ENCODE results near the gene RBP3.

The RBP3 gene

GRCh38 chr10:47339186-47339735 lies 8.9 kb upstream of the RBP3 start:
- no peak for DNase-seq

GRCh38 chr10:47339759-47340607 lies 8.2 kb upstream of the RBP3 start:
- no peak for DNase-seq

GRCh38 chr10:47340608-47341170 lies 7.5 kb upstream of the RBP3 start:
- DNase-seq: no peak

GRCh38 chr10:47344996-47345870 lies 2.9 kb upstream of the RBP3 start:
- DNase-seq: no peak

- peak; percentile 17 for DNase-seq
These were observed 1.4 kb upstream of the RBP3 start for GRCh38 chr10:47346581-47347302.

GRCh38 chr10:47347303-47347675 lies 874 bp upstream of the RBP3 start:
- no peak for DNase-seq

DNA sequence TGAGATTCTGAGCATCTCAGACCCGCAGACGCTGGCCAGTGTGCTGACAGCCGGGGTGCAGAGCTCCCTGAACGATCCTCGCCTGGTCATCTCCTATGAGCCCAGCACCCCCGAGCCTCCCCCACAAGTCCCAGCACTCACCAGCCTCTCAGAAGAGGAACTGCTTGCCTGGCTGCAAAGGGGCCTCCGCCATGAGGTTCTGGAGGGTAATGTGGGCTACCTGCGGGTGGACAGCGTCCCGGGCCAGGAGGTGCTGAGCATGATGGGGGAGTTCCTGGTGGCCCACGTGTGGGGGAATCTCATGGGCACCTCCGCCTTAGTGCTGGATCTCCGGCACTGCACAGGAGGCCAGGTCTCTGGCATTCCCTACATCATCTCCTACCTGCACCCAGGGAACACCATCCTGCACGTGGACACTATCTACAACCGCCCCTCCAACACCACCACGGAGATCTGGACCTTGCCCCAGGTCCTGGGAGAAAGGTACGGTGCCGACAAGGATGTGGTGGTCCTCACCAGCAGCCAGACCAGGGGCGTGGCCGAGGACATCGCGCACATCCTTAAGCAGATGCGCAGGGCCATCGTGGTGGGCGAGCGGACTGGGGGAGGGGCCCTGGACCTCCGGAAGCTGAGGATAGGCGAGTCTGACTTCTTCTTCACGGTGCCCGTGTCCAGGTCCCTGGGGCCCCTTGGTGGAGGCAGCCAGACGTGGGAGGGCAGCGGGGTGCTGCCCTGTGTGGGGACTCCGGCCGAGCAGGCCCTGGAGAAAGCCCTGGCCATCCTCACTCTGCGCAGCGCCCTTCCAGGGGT lies 703 bp downstream of the RBP3 start:
- DNase-seq: no peak

DNA sequence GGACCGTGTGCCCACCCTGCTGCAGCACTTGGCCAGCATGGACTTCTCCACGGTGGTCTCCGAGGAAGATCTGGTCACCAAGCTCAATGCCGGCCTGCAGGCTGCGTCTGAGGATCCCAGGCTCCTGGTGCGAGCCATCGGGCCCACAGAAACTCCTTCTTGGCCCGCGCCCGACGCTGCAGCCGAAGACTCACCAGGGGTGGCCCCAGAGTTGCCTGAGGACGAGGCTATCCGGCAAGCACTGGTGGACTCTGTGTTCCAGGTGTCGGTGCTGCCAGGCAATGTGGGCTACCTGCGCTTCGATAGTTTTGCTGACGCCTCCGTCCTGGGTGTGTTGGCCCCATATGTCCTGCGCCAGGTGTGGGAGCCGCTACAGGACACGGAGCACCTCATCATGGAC lies 1.4 kb downstream of the RBP3 start:
- DNase-seq: no peak

GRCh38 chr10:47349941-47350371 lies 1.8 kb downstream of the RBP3 start:
- DNase-seq: no peak

GRCh38 chr10:47350671-47351640 lies 2.8 kb downstream of the RBP3 start:
- no peak for DNase-seq

DNA sequence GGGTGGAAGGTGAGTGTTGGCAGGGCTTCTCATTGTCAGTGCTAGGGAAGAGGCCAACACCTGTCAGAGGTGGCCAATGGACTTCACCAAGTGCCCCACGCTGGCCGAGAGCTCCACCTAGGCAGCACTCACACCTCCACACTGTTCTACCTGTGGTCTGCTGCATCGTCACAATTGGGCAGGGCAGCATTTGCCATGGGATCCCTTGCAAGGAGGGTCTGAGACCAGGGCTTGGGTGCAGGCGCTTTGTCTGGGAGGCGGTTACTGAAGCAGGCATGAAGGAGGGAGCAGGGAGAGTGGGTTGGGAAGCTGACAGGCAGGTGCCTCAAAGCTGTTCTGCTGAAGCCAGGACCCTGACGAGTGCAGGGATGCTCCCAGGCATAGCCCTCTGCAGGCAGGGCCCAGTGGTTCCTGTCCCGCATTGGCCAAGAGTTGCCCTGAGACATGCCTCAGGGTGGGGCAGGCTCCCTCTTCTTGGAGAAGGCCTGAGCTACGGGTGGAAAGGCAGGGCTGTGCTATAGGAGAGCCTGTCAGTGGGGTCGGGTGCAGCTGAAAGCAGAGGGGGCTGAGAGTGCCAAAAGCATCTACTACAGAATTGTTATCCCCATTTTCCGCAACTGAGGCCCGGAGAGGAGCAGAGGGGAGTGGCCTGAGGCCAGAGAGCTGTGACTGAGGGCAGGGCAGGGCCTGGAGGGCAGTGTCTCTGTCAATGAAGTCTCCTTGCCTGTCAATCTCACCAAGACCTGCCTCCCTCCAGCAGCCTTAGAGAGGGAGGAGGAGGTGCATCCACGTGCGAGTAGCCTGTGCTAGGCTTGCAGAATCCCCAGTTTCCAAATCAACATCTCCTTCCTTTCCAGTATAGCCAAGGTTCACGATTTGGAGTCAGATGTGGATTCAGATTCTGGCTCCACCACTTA lies 4.0 kb downstream of the RBP3 start:
- DNase-seq: no peak

DNA sequence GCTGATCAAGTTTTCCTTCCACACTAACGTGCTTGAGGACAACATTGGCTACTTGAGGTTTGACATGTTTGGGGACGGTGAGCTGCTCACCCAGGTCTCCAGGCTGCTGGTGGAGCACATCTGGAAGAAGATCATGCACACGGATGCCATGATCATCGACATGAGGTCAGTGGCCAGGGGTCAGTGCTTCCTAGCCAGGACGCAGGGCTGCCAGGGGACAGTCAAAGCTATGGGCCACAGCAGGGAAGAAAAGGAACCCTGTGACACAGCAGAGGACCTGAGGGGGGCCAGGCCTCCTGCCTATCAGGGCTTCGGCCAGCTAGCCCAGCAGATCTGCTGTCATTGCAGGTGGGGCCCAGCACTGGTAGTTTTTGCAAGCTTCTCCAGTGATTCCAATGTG lies 5.2 kb downstream of the RBP3 start:
- DNase-seq: no peak

GRCh38 chr10:47354165-47354564 lies 6.0 kb downstream of the RBP3 start:
- DNase-seq: no peak

GRCh38 chr10:47354900-47355299 lies 6.7 kb downstream of the RBP3 start:
- DNase-seq: no peak

DNA sequence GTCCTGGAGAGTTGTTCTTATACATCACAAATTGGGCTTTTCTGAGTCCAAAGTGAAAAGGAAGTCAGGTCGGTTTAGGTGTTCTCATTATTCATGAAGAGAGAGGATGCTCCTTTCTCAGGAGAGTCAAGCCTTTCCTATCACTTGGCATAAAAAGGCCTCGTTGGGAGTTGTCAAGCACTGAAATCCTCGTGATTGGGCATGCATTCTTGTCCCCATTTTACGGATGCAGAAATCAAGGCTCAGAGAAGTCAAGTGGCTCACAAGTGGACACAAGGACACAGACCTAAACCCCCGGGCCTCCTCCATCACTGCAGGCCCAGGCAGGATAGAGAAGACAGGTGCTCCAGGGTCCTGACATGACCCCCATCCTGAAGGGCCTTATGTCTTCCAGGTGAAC lies 8.5 kb downstream of the RBP3 start:
- DNase-seq: no peak

GRCh38 chr10:47357131-47357582 lies 9.0 kb downstream of the RBP3 start:
- DNase-seq: no peak

DNA sequence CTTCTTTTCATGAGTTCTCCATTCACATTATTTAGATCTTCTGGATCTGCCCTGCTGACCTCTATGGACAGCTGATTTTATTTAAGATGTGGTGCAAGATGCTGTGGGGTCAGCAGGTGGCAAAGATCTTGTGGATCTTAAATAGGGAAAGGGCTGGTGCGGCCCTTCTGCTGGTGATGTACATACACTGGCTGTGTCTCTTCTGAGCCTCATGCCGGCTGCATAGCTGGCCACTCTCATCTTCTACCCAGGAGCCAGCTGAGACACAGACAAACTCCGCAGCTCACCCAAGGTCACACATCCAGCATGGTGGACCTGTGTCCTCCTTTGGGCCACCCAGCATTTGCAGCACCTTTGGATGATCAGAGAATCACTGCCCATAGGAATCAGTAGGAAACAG lies 9.7 kb downstream of the RBP3 start:
- no peak for DNase-seq

GRCh38 chr10:47358457-47358856 lies 10.3 kb downstream of the RBP3 start:
- DNase-seq: no peak

GRCh38 chr10:47359101-47359500 lies 10.9 kb downstream of the RBP3 start:
- no peak for DNase-seq

Measured in NCI-H748 treated with DMSO at 0.1 percent for 48 hours (cell line).